Measurements from ENCODE around the gene LYVE1. TPM values are rescaled to one million over a fixed set of nuclear protein-coding genes. Genes with fewer than 3 reads are reported as not detected.

Gene LYVE1
- total RNA-seq, 1 donor from 2014 or later, result 25.6 TPM

DNA sequence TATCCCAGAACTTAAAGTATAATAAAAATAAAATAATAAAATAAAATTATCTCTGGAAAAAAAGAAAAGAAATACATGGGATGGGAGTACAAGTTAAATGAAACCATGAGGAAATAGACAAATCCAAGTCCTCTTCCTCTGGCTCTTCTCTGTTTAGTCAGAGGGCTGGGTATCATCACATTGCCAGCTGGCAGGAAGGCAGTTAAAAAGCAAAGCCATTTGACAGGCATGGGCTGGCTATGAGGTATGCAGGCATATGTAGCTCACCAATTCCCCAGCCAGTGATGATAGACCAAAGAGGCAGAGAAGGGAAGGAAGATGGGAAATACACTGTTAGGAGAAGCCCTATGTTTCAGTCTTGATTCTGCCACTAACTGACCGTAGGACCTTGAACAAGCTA is 6.5 kb downstream of the LYVE1 start:
- no peak for DNase-seq (ENCODE audit: low spot score)
- no peak for ATAC-seq

DNA sequence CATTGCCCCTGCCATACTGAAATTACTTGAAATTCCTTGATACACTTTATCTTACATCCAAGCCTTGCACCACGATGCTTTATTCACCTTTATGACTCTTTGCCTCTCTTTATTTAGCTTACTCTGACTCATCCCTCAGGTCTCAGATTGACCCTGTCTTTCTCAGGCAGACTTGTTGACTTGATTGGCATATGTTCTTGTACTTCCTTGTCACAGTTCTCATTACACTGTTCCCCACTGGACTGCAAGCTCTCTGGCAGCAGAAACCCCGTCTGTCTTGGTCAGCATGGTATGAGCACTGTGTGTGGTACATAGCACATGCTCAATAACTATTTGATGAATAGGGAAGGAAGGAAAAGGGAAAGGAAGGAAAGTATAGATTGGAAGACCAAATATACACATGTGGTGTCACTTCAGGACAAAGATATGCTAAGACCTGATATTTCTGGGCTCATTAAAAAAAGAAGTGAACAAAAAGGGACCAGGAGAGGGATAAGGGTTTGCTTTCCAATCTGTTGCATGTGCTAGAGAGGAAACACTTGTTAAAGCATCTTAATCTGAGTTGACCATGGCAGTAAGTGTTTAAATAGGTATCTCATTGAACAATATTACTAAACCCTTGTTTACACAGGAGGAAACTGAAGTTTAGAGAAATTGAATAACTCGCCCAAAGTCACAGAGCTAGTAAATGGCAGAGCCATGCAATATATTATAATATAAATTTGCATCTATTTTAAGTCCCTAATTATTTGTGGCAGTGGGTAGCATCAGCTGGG is 7.2 kb downstream of the LYVE1 start:
- DNase-seq (ENCODE audit: low spot score) (no peak), ATAC-seq (no peak)

DNA sequence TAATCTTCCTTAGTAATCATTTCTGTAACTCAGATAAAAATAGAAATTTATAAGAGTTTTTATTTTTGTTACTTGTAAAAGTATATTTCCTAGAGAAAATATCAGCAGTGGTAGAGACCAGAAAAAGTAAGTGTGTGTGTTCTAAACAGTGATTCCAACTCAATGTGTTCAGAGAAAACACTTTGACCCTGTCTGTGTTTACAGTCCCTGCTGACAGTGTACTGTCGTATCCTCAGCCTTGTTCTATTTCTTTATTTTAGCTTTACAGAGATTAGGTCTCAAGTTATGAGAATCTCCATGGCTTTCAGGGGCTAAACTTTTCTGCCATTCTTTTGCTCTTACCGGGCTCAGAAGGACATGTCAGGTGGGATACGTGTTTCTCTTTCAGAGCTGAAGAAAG is 10.2 kb downstream of the LYVE1 start:
- peak; percentile 91 for ATAC-seq
- no peak for DNase-seq (ENCODE audit: low spot score)

DNA sequence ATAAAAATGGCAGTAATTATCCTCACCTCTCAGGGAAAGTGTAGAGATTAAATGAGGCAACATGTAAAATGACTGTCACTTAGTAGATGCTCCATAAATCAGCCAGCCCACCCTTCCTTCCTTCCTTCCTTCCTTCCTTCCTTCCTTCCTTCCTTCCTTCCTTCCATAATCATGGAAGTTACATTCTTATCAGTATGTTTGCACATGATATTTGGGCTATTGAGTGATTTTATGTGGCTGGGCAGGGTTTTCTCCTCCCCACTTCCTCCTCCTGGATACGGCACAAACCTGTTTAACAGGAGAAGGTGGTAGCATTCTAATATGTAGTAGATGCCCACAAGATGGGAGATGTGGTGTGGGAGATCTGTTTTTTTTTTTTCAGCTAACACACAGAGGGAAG is 11.9 kb downstream of the LYVE1 start:
- no peak for DNase-seq (ENCODE audit: low spot score)
- no peak for ATAC-seq

DNA sequence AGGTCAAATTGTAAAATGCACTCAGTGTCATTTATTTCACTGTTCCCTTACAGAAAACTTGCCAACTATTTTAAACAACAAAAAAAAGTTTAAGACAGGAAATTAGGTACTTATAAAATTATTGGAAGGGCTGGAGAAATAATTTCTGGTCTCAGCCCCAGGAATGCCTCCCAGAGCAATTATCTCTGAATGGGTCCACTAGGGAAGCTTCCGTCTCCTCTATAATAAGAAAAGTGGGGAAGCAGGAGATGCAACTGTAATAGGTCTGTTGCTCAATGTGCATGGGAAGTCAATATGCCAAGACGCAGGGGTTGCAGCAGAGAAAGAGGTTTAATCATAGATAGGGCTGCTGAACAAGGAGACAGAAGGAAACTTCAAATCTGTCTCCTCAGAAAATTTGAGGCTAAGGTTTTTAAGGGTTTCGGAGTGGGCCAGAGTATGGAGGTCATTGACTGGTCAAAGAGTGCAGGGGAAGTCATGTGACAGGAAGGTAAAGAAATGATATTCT is 16.6 kb downstream of the LYVE1 start:
- ATAC-seq (no peak), DNase-seq (ENCODE audit: low spot score) (no peak)

DNA sequence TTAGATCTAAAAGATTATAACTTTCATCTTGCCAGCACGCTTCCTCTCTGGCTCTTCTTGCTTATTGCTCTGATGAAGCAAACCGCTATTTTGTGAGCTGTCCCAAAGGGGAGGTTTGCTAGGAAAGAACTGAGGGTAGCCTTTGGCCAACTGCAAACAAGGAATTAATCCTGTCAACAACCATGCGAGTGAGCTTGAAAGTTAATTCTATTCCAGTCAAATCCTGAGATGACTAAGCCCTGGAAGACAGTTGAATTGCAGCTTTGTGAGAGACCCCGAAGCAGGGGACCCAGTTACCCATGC is 17.2 kb downstream of the LYVE1 start:
- DNase-seq (ENCODE audit: low spot score), result no peak
- no peak for ATAC-seq

DNA sequence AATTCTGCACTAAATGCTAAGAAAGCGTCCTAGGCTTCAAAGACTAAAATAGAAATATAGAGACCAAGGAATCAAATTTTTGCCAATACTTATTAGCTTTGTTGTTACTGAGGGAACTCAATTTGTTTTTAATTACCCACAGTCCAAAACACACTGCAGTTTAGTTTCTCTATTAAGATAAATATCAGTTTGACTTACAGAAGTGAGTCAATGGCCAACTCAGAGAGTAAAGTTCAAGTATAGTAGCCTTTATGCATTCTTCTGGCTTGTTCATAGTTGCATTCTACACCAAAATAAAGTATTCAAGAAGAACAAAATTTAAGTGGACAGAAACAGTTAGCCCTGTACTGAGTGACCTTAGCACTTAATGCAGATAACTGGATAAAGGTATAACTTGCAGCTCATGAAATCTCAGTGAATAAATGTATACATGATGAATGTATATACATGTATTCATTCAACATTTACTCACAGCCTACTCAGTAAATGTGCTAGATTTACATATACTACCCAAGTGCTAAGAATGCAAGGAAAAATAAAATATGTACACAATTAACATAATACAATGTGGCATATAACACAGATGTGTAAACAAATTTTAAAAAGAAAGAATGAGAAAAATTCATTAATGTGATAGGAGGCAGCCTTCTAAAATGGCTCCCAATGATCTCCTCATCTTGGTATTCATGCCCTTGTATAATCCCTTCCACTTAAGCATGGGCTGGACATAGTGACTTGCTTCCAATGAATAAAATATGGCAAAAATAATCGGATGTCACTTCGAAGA is 17.8 kb downstream of the LYVE1 start:
- ATAC-seq, result no peak
- no peak for DNase-seq (ENCODE audit: low spot score)

DNA sequence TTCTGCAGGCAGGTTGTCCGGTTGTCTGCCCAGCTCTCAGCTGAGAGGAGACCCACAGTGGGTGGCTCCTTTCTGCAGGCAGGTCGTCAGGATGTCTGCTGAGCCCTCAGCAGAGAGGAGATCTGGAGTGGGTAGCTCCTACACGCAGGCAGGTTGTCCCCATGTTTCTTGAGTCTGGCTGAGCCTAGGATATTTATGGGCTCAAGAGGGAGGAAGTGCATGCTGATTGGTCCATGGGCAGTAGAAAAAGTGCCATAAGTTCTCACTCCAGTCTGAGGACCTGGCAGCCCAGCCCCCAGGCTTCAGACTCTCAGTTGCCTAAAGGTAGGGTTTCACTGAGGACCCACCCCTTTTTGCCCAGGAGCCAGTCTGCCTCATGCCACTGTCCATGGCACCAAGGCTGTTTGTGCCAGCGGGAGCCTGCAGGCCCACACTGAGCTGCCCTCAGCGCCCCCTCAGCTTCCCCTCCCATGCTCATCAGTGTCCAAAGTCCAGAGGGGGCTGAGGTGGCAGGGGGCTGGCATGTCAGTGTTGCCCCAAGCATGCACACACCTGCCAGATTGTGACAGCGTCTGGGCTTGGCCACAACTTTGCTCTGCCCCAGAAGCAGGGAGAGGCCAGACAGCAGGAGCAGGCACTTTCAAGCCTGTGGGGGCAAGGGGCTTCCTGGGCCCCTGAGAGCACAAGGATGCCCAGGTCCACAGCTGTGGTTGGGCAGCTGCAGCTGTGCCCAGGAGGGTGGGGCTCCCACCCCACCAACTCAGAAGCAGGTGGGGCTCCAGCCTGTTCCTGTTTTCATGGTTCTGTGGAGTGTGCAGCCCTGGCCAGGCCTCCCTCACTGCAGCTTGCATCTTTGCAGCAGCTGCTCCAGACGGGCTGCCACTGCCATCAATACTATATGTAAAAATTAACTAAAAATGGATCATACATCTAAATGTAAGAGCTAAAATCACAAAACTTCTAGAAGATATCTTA is 23.7 kb downstream of the LYVE1 start:
- ATAC-seq (no peak), DNase-seq (ENCODE audit: low spot score) (no peak)

DNA sequence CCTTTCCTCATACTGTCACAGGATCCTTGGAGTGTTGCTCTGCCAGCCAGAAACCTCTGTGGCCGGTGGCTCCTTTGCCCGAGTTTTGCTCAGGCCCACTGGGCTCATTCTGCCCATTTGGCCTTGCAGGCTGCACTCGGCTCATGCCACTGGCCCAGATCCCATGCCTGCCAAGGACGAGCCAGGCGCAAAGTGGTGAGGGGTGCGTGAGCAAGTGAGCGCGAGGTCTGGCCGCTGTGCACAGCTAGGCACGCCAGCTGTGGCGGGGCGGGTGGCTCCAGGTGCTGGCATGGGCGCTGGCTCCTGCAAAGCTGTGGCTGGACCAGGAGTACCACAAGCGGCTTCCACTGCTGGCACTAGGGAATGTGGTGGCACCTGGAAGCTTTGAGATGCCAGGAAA is 24.7 kb downstream of the LYVE1 start:
- ATAC-seq (no peak), DNase-seq (ENCODE audit: low spot score) (no peak)

DNA sequence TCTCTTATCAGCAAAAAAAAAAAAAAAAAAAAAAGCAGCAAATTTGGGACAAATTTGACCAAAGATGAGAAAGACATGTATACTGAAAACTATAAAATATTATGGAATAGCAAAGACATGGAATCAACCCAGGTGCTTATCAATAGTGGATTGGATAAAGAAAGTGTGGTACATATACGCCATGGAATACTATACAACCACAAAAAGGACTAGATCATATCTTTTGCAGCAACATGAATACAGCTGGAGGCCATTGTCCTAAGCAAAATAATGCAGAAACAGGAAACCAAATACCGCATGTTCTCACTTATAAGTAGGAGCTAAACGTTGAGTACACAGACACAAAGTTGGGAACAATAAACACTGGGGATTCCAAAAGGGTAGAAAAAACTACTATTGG is 25.7 kb downstream of the LYVE1 start:
- ATAC-seq (no peak), DNase-seq (ENCODE audit: low spot score) (no peak)

DNA sequence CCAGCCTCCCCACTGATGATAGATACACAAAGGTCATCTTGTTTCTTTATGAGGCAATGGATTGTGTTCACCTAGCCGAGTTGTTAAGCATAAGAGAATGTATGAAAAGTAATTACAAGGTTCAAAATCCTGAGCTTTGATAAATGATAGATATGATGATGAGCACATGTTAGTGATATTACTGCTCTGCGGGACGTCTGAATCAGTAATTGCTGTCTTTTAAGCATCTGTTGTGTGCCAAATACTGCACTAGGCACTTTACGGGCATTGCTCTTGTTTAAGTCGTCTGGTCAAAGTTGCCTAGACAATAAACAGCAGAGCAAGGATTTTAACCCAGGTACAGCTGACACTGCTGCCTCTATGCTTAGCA is 26.9 kb downstream of the LYVE1 start:
- ATAC-seq (no peak), DNase-seq (ENCODE audit: low spot score) (no peak)

DNA sequence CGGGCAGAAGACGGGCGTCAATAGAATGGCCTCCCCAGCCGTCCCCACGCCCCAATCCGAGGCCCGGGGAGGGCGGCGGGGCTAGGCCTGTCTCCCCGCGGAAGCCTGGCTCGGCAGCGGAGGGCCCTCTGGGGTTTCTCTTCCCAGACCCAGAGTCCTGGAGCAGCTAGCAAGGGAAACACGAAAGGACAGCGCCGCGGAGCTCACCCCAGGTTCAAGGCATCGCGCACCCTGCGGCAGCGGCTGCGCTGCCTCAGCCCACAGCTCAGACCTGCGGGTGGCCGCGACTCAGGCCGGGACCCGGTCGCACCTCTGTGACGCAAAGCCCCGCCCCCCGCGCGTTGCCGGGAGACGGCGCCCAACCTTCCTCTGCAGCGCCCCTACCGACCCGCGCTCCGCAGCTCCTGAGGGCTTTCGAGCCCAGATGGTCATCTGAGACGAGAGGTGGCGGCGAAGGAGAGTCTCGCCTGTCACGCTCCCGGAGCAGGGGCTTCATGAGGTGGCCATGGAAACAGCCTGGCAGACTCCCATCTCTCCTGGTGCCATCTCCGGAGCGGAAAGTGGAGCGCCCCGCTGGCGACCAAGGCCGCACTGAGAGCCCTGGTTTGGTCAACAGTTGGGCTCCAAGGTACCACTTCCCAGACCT is 27.4 kb downstream of the LYVE1 start, which contains the start of gene RNF141:
RNF141 (minus strand) TSS at position 273 of the 646 bp plus-strand sequence. CDS start 7,029 bp downstream, outside the sequence.
- ATAC-seq, result peak; percentile 98
- DNase-seq (ENCODE audit: low spot score), result peak; percentile 97

DNA sequence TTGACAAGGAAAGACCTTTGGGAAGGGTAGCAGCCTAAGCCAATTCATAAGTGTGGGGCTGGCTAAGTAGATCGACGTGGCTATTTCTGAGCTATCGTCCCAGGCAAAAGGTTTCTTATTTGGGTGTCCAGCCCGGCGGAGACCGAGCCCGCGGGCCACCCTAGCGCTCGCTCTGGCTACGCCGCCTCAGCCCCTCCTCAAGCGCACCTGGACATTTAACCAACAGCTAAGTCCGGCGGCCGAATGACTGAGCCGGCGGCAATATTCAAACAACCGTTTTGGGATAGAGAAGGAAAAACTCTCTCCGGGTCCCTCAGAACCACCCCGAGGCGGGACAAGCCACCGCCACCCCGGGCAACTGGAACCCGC is 27.9 kb downstream of the LYVE1 start:
- DNase-seq (ENCODE audit: low spot score) (peak; percentile 71), ATAC-seq (peak; percentile 80)

DNA sequence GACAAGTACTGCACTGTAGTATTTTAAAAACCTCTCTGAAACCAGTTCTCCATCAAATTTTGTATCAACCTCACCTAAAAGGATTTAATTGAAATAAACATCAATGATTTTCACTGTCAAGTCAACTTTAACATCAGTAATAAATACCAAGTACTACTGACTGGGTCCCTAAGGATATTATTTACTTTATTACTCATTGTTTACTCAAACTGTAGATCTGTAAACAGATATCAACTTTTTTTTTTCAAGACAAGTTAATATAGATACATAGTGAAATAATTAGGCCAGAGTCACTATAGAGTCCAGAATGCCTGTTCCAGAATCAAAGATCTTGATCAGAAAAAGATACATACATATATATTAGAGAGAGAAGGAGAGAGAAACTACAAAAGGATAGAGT is 29.1 kb downstream of the LYVE1 start:
- DNase-seq (ENCODE audit: low spot score), result no peak
- no peak for ATAC-seq

DNA sequence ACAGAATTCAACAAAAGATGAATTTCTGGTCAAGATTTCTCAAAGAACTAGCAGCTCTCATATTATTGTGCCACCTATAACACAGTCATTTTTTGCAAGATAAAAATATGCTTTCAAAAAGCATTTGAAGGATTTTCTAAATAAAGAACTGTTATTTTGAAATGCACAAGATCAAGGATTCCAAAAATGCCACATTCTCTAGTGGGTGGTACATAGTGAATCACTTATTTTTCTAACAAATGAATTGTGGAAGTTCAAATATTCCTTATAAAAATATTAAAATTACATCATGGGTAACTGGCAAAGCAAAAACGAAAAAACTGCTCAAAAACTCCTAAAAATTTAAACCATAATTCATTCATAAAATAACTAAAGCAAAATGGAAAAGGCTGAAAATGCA is 29.5 kb downstream of the LYVE1 start:
- DNase-seq (ENCODE audit: low spot score) (no peak), ATAC-seq (no peak)

DNA sequence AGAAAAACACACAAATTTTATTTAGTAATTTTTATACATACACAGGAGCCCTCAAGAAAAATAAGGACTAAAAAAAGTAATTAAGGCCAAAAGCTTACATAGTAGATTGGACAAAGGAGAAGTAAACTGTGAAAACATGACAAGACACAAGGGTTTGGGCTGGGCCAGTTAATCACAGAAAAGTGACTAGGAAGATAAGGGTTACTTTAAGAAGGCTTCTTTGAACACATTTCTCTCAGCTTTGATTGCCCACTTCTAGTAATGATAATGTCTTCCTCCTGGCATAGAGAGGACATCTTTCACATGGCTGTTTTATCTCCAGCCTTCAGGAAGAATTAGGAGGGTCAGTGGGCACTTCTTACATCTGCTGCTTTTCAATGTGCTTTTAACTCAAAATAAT is 30.9 kb downstream of the LYVE1 start:
- ATAC-seq, result no peak
- no peak for DNase-seq (ENCODE audit: low spot score)

DNA sequence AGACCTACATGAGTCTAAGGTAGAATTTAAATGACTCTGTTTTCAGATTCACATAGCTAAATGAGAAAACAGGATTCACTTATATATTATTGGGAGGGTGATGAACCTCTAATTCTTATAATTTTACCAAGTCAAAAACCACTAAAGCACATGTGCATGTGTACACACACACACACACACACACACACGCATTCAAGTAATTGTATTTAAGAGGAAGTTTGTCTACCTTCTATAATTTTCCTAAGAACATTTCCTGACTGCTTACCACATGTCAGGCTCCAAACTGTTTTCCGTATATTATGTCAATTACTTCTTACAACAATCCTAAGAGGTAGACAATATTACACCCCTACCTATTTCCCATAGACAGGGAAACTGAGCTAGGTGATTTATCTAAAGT is 34.1 kb downstream of the LYVE1 start:
- DNase-seq (ENCODE audit: low spot score) (no peak), ATAC-seq (no peak)

DNA sequence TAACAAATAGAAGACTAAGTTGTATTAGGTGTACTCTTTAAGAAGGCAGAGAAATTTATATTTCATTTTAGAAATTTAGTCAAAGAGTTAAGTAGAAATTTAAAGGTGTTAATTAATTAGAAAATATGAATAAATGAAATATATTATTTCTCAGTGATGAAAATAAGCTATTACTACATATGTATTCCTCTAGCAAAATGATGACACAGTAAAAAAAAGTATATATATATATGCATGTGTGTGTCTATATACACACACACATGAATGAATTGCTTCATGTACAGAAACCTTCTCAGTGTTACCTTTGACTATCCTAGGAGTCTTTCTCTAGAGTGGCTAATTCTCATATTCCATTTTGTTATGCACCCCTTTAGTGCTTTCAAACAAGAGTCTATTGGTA is 35.1 kb downstream of the LYVE1 start:
- DNase-seq (ENCODE audit: low spot score), result no peak
- no peak for ATAC-seq

DNA sequence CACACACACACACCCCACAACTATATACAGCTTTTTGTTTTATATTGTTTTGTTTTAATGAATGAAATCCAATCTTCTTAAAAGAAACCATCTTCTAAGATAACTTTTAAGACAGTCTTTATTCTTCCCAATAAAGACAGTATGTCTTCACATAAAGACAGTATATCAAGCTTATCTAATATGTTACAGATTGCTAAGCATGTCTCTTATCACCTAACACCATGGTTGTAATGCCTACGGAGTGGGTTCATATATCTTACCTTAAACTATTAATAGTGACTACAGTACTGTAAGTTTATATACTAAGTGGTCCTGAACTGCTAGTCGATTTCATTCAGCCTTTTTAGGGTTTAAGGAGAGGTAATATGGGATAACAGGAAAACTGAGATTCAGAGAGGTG is 35.9 kb downstream of the LYVE1 start:
- ATAC-seq (no peak), DNase-seq (ENCODE audit: low spot score) (no peak)

DNA sequence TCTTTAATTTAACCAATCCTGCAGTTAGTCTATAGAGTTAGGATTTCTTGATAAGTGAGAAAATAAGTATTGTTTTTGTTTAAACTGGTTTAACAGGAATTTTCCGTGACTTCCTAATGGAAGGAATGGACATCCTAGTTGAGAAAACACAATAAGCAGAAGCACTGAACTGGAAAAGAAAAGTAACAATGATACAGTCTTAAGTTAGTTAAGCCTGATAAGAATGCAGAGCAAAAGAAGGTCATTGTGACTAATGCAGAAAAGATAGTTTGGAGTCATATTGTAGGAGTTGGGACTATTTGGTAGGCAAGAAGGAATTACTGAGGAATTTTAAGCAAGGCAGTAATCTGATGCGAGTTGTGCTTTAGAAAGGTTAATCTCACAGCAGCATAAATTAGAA is 39.2 kb downstream of the LYVE1 start:
- DNase-seq (ENCODE audit: low spot score) (no peak), ATAC-seq (no peak)

DNA sequence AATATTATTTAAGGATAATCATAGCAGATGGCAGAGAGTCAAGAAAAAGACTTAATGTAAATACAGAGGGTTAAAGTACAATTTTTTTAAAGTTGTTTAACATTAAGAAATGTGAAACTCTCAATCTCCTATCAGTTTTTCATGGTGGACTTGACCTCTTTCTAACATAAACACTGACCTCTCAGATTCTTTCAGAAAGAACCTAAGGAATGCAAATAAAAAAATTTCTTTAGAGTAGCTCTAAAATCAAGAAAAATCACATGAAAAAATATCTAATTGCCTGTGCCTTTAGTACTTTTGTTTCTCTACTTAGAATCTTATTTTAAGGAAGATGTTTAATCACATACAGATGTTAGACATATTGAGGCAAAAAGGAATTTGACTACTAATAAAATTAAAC is 40.3 kb downstream of the LYVE1 start:
- DNase-seq (ENCODE audit: low spot score), result no peak

More for the DNA sequence above, 40.3 kb downstream of the LYVE1 start:
- no peak for ATAC-seq
